Ovary (tissue), 9 donors: ENCODE measurements around the gene NRAP. TPM values are rescaled to one million over a fixed set of nuclear protein-coding genes. Genes with fewer than 3 reads are reported as not detected.

Source experiments
- DNase-seq, 5 donors: peaks; one replicate each; pipeline ENCODE4 v3.0.0-alpha.2; 2019 to 2020
- H3K27ac ChIP-seq, 2 donors: fragments of 200-600 bp; one replicate each; pipeline versions ENCODE4 v1.5.1 to v1.8.0; 2019 to 2022
- H3K27me3 ChIP-seq: fragments of 200-600 bp; one replicate; pipeline ENCODE4 v1.8.0; 2022
- H3K36me3 ChIP-seq: fragments of 200-600 bp; sonication (generic); one replicate; pipeline ENCODE4 v1.5.1; 2019
- H3K4me1 ChIP-seq: one replicate; pipeline ENCODE4 v1.8.1; 2013; ENCODE audit warnings: mild to moderate bottlenecking, moderate library complexity; ENCODE audit not compliant: insufficient read depth
- H3K4me3 ChIP-seq: fragments of 200-600 bp; sonication (generic); one replicate; pipeline ENCODE4 v1.5.1; 2017
- H3K9me3 ChIP-seq, 2 donors: fragments of 200-600 bp in 1 of 2; sonication (generic) in 1 of 2; one replicate each; pipeline versions ENCODE4 v1.5.1 to v1.8.1; 2013 to 2019; ENCODE audit warnings: mild to moderate bottlenecking in 1 of 2, moderate library complexity in 1 of 2
- EP300 ChIP-seq: sonication (generic); formaldehyde crosslinking; IDR thresholded peaks from one replicate; pipeline ENCODE4 v1.6.1; 2017; ENCODE audit warnings: antibody characterized with exemption
- POLR2A ChIP-seq: fragments of 450-650 bp; IDR thresholded peaks from one replicate; pipeline ENCODE4 v1.6.1; 2017; ENCODE audit warnings: antibody characterized with exemption, mild to moderate bottlenecking, moderate library complexity
- WGBS, 3 donors: extraction: QIAGEN DNeasy Blood & Tissue Kit in 1 of 3; methylation state at CpG; one replicate each; pipeline versions ENCODE4 v1.1.5 to v1.1.7; 2013 to 2017; 5-methylcytosine and 5-hydroxymethylcytosine counted together
- intact Hi-C, 4 donors: fragments of 100-400 bp; cut with DNase I; formaldehyde crosslinking; loops; one replicate each; pipeline versions ENCODE4 v1.11.0 to v1.15.1; 2022 to 2023
- polyA plus RNA-seq, 2 donors: library from polyadenylated mRNA; stranded (reverse); fragments of 200-250 nt in 1 of 2; fragments of 350-450 nt in 1 of 2; fragmentation: Illumina TruSeq in 1 of 2; extraction: RNeasy Lipid Tissue Mini Kit (QIAGEN cat#74804) in 1 of 2; gene quantifications; one replicate each; pipeline ENCODE4 v1.2.3, GENCODE V29; 2013 to 2014
- total RNA-seq, 7 donors: library from RNA; depleted of rRNA in 2 of 7; stranded (reverse); fragments of >200 nt in 2 of 7; fragmentation: NEBNext Ultra II Directional in 3 of 7; extraction: Animal tissue kit (Norgen Biotek cat#: 25700) in 3 of 7; gene quantifications; one replicate each; pipeline versions ENCODE4 v1.1.0 to v1.2.4, GENCODE V29; 2016 to 2023
- TF ChIP-seq, protein P1 (sequence below), 3 donors: fragments of 450-650 bp in 2 of 3; fragments of 200-600 bp in 1 of 3; IDR thresholded peaks; one replicate each; pipeline versions ENCODE4 v1.5.1 to v1.8.0; 2016 to 2022; ENCODE audit warnings: antibody characterized with exemption in 3 of 3, mild to moderate bottlenecking in 1 of 3
- donor health status: DM: no; HTN: no; CAD: no; lungs with moderate emphysema.
- donor health status: DM: no; HTN: no; CAD: no.
- donor health status: Bipolar disorder and iron deficiency.
- donor health status: DM: yes; HTN: yes; CAD: no.
- donor health status: DM: no; HTN: no; CAD: no.
- donor health status: DM: yes; HTN: yes; CAD: no.

The NRAP gene
- total and polyA plus RNA-seq, 9 donors, result 0.02 to 0.25 (median 0.11) TPM; not detected in 2

DNA sequence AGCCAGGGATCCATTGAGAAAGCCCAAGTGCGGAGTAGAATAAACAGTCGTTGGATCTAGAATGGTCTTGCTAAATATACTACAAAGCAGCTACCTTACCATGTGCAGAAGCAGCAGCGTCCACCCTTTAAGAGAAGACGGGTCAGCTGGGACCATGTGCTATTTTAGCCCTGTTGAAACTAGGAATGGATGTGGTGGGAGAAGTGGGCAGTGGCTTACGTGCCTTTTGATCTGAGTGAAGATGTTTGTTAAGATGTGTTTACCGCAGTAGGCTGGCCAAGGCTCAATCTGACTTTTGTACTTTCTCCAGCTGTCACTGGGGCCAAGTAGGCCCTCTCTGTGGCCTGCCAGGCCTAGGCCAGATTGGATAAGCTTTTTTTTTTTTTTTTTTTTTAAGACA, 101.8 kb downstream of the NRAP start:
- no peak for TF ChIP-seq EP300
- TF ChIP-seq POLR2A, result no peak
- TF ChIP-seq, protein P1, sequence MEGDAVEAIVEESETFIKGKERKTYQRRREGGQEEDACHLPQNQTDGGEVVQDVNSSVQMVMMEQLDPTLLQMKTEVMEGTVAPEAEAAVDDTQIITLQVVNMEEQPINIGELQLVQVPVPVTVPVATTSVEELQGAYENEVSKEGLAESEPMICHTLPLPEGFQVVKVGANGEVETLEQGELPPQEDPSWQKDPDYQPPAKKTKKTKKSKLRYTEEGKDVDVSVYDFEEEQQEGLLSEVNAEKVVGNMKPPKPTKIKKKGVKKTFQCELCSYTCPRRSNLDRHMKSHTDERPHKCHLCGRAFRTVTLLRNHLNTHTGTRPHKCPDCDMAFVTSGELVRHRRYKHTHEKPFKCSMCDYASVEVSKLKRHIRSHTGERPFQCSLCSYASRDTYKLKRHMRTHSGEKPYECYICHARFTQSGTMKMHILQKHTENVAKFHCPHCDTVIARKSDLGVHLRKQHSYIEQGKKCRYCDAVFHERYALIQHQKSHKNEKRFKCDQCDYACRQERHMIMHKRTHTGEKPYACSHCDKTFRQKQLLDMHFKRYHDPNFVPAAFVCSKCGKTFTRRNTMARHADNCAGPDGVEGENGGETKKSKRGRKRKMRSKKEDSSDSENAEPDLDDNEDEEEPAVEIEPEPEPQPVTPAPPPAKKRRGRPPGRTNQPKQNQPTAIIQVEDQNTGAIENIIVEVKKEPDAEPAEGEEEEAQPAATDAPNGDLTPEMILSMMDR (IDR thresholded peaks at IDR 0.05), result no peak
- intact Hi-C loops, result no loop called here
- Histone ChIP-seq H3K4me1 (peaks cover 7% of the 10 kb centered on the region), H3K9me3 (no peaks in the 10 kb centered on the region), H3K4me3 (no peak overlapping the region), H3K27ac (peak overlapping the region in 1 of 2 donors; percentile 26), H3K27me3 (no peaks in the 10 kb centered on the region), H3K36me3 (no peaks in the 10 kb centered on the region)
- no peak for DNase-seq
- 37 to 56% (median 43%) methylated on average over 6 of the region's 6 CpGs for WGBS, 3 donors

DNA sequence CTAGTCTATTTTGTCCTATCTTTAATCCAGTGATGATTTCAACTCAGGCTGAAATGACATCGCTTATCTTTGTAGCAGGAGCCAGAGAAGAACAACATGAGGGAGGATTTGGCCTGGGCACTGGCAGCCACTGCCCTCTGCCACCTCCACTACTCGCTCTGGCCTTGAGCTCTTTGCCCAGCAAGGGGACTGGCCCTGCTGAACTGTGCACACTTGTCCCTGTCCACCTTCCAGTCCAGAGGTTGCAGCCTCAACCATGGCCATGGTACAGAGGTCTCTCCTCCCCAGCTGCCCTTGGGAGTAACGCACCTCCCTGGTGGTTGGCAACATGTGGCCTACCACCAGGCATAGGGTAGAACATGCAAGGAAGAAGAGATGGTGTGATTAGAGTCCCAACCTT, 102.6 kb downstream of the NRAP start:
- no peak for TF ChIP-seq POLR2A
- TF ChIP-seq, protein P1 (IDR thresholded peaks at IDR 0.05), result no peak
- TF ChIP-seq EP300, result no peak
- no peak for DNase-seq
- 81 to 88% (median 85%) methylated on average over 3 of the region's 3 CpGs for WGBS, 3 donors
- no peaks in the 10 kb centered on the region for H3K36me3 ChIP-seq
- intact Hi-C loops, result no loop called here
- no peak overlapping the region for H3K4me3 ChIP-seq
- H3K27ac ChIP-seq, result no peak overlapping the region
- no peaks in the 10 kb centered on the region for H3K9me3 ChIP-seq
- no peaks in the 10 kb centered on the region for H3K27me3 ChIP-seq
- H3K4me1 ChIP-seq, result peaks cover 11% of the 10 kb centered on the region

DNA sequence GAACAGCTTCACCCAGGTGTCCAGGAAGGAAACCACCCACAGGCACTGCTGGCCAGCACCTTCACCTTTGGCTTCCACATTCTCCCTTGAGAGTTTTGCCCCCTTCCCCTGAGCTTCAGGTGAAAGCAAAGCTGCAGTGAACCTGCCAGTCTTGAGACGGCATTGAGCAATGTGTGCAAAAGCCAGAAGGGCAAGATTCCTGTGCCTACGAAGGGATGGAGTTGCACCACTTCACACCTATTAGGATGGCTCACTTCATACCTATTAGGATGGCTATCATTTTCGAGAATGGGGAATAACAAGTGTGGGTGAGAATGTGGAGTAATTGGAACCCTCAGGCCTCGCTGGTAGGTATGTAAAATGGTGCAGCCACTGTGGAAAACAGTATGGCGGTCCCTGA, 103.8 kb downstream of the NRAP start:
- H3K9me3 ChIP-seq, result no peaks in the 10 kb centered on the region
- intact Hi-C loops, result no loop called here
- 77 to 97% (median 87%) methylated on average over 5 of the region's 5 CpGs for WGBS, 3 donors
- H3K27me3 ChIP-seq, result no peaks in the 10 kb centered on the region
- no peak overlapping the region for H3K27ac ChIP-seq
- H3K4me1 ChIP-seq, result peaks cover 11% of the 10 kb centered on the region
- H3K36me3 ChIP-seq, result no peaks in the 10 kb centered on the region
- TF ChIP-seq EP300 (no peak), POLR2A (no peak)
- TF ChIP-seq, protein P1 (IDR thresholded peaks at IDR 0.05), result no peak
- no peak for DNase-seq
- no peak overlapping the region for H3K4me3 ChIP-seq

DNA sequence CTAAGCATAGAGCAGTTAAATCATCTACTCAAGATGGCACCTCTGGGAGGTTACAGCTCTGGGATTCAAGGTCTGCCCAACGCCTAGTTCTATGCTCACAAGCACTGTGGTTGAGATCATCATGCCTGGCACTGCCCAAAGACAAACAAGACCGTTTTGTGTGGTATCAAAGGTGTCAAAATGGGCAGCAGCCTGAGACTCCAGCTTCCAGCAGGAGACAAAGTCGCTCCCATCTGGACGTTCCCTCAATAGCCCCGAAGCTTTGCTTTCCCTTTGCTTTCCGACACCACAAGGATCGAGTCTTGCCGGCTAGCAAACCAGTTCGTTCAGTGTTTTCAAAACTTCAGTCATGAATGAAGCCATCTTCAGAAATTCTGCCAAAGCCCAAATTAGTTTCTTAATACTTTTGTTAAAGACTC, 105.9 kb downstream of the NRAP start:
- intact Hi-C loops, result no loop called here
- Histone ChIP-seq H3K27ac (no peak overlapping the region), H3K4me1 (peaks cover 11% of the 10 kb centered on the region), H3K9me3 (no peaks in the 10 kb centered on the region), H3K36me3 (no peaks in the 10 kb centered on the region), H3K27me3 (no peaks in the 10 kb centered on the region), H3K4me3 (no peak overlapping the region)
- TF ChIP-seq EP300 (no peak), POLR2A (no peak)
- TF ChIP-seq, protein P1 (IDR thresholded peaks at IDR 0.05), result no peak
- 34 to 63% (median 43%) methylated on average over 9 of the region's 9 CpGs for WGBS, 3 donors
- DNase-seq, result no peak
